Fibroblast of lung (primary cell): ENCODE measurements around the gene PID1. TPM values are rescaled to one million over a fixed set of nuclear protein-coding genes. Genes with fewer than 3 reads are reported as not detected.

Experiments used
- DNase-seq, 2 donors: peaks; one replicate each; pipeline versions ENCODE4 v3.0.0 to v3.0.0-alpha.2; 2010; ENCODE audit warnings: low read depth in 2 of 2
- H2AFZ ChIP-seq: 2 replicates; pipeline ENCODE4 v1.5.1; 2012; ENCODE audit warnings: low read length, control low read depth, inconsistent platforms
- H3K27ac ChIP-seq: 2 replicates; pipeline ENCODE4 v1.5.1; 2011; ENCODE audit warnings: low read length, control low read depth; ENCODE audit not compliant: insufficient read depth
- H3K27me3 ChIP-seq: 2 replicates; pipeline ENCODE4 v1.5.1; 2011; ENCODE audit warnings: mild to moderate bottlenecking, low read length; ENCODE audit not compliant: control insufficient read depth, insufficient read depth
- H3K36me3 ChIP-seq: 2 replicates; pipeline ENCODE4 v1.5.1; 2011; ENCODE audit warnings: low read length; ENCODE audit not compliant: control insufficient read depth, insufficient read depth
- H3K4me1 ChIP-seq: 2 replicates; pipeline ENCODE4 v1.5.1; 2011; ENCODE audit warnings: low read length; ENCODE audit not compliant: control insufficient read depth, insufficient read depth; ENCODE audit errors: extremely low read depth
- H3K4me2 ChIP-seq: 2 replicates; pipeline ENCODE4 v1.5.1; 2011; ENCODE audit warnings: low read length, control low read depth; ENCODE audit not compliant: insufficient read depth; ENCODE audit errors: extremely low read depth
- H3K4me3 ChIP-seq, 4 experiments: fragments of 200-600 bp in 1 of 4; sonication (generic) in 1 of 4; replicated peaks in 1 of 4; 2 replicates each; pipeline ENCODE4 v1.5.1; 2011 to 2016; ENCODE audit warnings: low read length in 4 of 4, low read depth in 3 of 4, mild to moderate bottlenecking in 3 of 4, control low read depth in 2 of 4, inconsistent platforms in 1 of 4, mixed read lengths in 1 of 4; ENCODE audit not compliant: insufficient read depth in 1 of 4; ENCODE audit errors: control extremely low read depth in 1 of 4
- H3K79me2 ChIP-seq: 2 replicates; pipeline ENCODE4 v1.5.1; 2012; ENCODE audit warnings: mild to moderate bottlenecking, low read length, inconsistent platforms; ENCODE audit not compliant: control insufficient read depth, insufficient read depth
- H3K9ac ChIP-seq: 2 replicates; pipeline ENCODE4 v1.5.1; 2011; ENCODE audit warnings: mild to moderate bottlenecking, low read length, control low read depth; ENCODE audit not compliant: insufficient read depth
- H3K9me3 ChIP-seq: 2 replicates; pipeline ENCODE4 v1.5.1; 2012; ENCODE audit warnings: low read depth, low read length; ENCODE audit not compliant: control insufficient read depth, insufficient read depth
- H4K20me1 ChIP-seq: 2 replicates; pipeline ENCODE4 v1.5.1; 2011; ENCODE audit warnings: low read length; ENCODE audit not compliant: control insufficient read depth, insufficient read depth; ENCODE audit errors: extremely low read depth
- CTCF ChIP-seq, 2 donors: IDR thresholded peaks in 1 of 2; conservative IDR thresholded peaks in 1 of 2; 1 replicate in 1 of 2; 2 replicates in 1 of 2; pipeline ENCODE4 v1.5.1; 2011 to 2012; ENCODE audit warnings: low read length in 2 of 2, control low read depth in 1 of 2, inconsistent platforms in 1 of 2, low read depth in 1 of 2, mild to moderate bottlenecking in 1 of 2
- EZH2 ChIP-seq: IDR thresholded peaks from 2 replicates; pipeline ENCODE4 v1.5.1; 2012; ENCODE audit warnings: low read length, control low read depth, mild to moderate bottlenecking; ENCODE audit errors: missing control alignments
- polyA plus RNA-seq, 2 donors: library from polyadenylated mRNA; depleted of rRNA in 1 of 2; stranded (reverse) in 1 of 2; unstranded in 1 of 2; fragments of >200 nt; gene quantifications; 2 replicates each; pipeline ENCODE4 v1.2.1, GENCODE V29; 2011 to 2012; ENCODE audit warnings: missing spikeins in 1 of 2
- total RNA-seq: library from RNA; depleted of rRNA; stranded (reverse); fragments of >200 nt; gene quantifications from 2 replicates; pipeline ENCODE4 v1.2.1, GENCODE V29; 2014

Gene PID1
- total and polyA plus RNA-seq, 2 donors (not counting 1 experiment from before 2014, with no cell fraction given): 15.7 to 29.6 TPM

GRCh38 chr2:229022652-229023051 is 248.4 kb downstream of the PID1 start:
- no peak overlapping the region for H3K9ac ChIP-seq
- H3K4me2 ChIP-seq: no peak overlapping the region
- H3K79me2 ChIP-seq: no peaks in the 10 kb centered on the region
- H2AFZ ChIP-seq: no peak overlapping the region
- no peak overlapping the region for H3K27ac ChIP-seq
- no peak for TF ChIP-seq EZH2
- TF ChIP-seq CTCF (conservative IDR thresholded peaks at IDR 0.05 in 1 of 2, IDR thresholded peaks at IDR 0.05 in 1 of 2; ENCODE audit: low read depth in 1 of 2, low read length in 2 of 2): no peak
- no peaks in the 10 kb centered on the region for H3K27me3 ChIP-seq
- H4K20me1 ChIP-seq: no peaks in the 10 kb centered on the region
- no peaks in the 10 kb centered on the region for H3K4me1 ChIP-seq
- H3K9me3 ChIP-seq: no peaks in the 10 kb centered on the region
- H3K36me3 ChIP-seq: no peaks in the 10 kb centered on the region
- H3K4me3 ChIP-seq: no peak overlapping the region
- no peak for DNase-seq

- TF ChIP-seq EZH2 (no peak), CTCF (conservative IDR thresholded peaks at IDR 0.05 in 1 of 2, IDR thresholded peaks at IDR 0.05 in 1 of 2; ENCODE audit: low read depth in 1 of 2, low read length in 2 of 2) (no peak)
- no peak for DNase-seq
- Histone ChIP-seq H3K9ac (no peak overlapping the region), H2AFZ (no peak overlapping the region), H3K4me3 (no peak overlapping the region), H4K20me1 (no peaks in the 10 kb centered on the region), H3K79me2 (no peaks in the 10 kb centered on the region), H3K27me3 (no peaks in the 10 kb centered on the region), H3K9me3 (no peaks in the 10 kb centered on the region), H3K4me2 (no peak overlapping the region), H3K27ac (no peak overlapping the region), H3K36me3 (no peaks in the 10 kb centered on the region), H3K4me1 (no peaks in the 10 kb centered on the region)
Measured at GRCh38 chr2:229022071-229022470, 249.0 kb downstream of the PID1 start.

GRCh38 chr2:229009816-229010215 is 261.3 kb downstream of the PID1 start:
- Histone ChIP-seq H3K27ac (no peak overlapping the region), H4K20me1 (no peaks in the 10 kb centered on the region), H3K36me3 (no peaks in the 10 kb centered on the region), H3K4me3 (no peak overlapping the region), H3K4me1 (no peaks in the 10 kb centered on the region), H3K4me2 (no peak overlapping the region), H3K9ac (no peak overlapping the region), H3K27me3 (no peaks in the 10 kb centered on the region), H2AFZ (no peak overlapping the region), H3K9me3 (no peaks in the 10 kb centered on the region), H3K79me2 (no peaks in the 10 kb centered on the region)
- no peak for DNase-seq
- TF ChIP-seq EZH2 (no peak), CTCF (conservative IDR thresholded peaks at IDR 0.05 in 1 of 2, IDR thresholded peaks at IDR 0.05 in 1 of 2; ENCODE audit: low read depth in 1 of 2, low read length in 2 of 2) (no peak)
